HEK293T (cell line): ENCODE data around the gene OR4E1.

Source experiments
- CTCF ChIA-PET: fragments of 350-600 bp; formaldehyde crosslinking; extraction: SDS; loops from one replicate; lab custom pipeline; 2021; ENCODE audit warnings: antibody characterized with exemption, inconsistent platforms; lab: Yijun Ruan, JAX
- POLR2A ChIA-PET: fragments of 350-600 bp; formaldehyde crosslinking; extraction: SDS; loops from one replicate; lab custom pipeline; 2020; ENCODE audit warnings: antibody characterized with exemption, inconsistent platforms; lab: Yijun Ruan, JAX
- DNase-seq: peaks from one replicate; pipeline ENCODE4 v3.0.0; 2012; ENCODE audit warnings: mixed read lengths; ENCODE audit errors: extremely low spot score
- ARNT ChIP-seq: fragments of 450-650 bp; IDR thresholded peaks from 2 replicates; pipeline ENCODE4 v1.6.1; 2017; ENCODE audit warnings: mild to moderate bottlenecking
- BHLHE40 ChIP-seq: fragments of 450-650 bp; IDR thresholded peaks from 2 replicates; pipeline ENCODE4 v1.6.1; 2016; ENCODE audit warnings: mild to moderate bottlenecking, moderate library complexity, borderline replicate concordance
- CTBP1 ChIP-seq: fragments of 450-650 bp; IDR thresholded peaks from 2 replicates; pipeline ENCODE4 v1.6.1; 2016; ENCODE audit warnings: borderline replicate concordance
- ELF4 ChIP-seq: fragments of 450-650 bp; IDR thresholded peaks from 2 replicates; pipeline ENCODE4 v1.6.1; 2017; ENCODE audit warnings: antibody characterized with exemption
- FOXA1 ChIP-seq: fragments of 450-650 bp; IDR thresholded peaks from 2 replicates; pipeline ENCODE4 v1.6.1; 2016; ENCODE audit warnings: mild to moderate bottlenecking
- FOXK2 ChIP-seq: fragments of 450-650 bp; IDR thresholded peaks from 2 replicates; pipeline ENCODE4 v1.6.1; 2016; ENCODE audit warnings: mild to moderate bottlenecking
- FOXM1 ChIP-seq: fragments of 450-650 bp; IDR thresholded peaks from 2 replicates; pipeline ENCODE4 v1.6.1; 2017; ENCODE audit warnings: mild to moderate bottlenecking, borderline replicate concordance
- HDGF ChIP-seq: fragments of 450-650 bp; IDR thresholded peaks from 2 replicates; pipeline ENCODE4 v1.6.1; 2017; ENCODE audit warnings: antibody characterized with exemption, borderline replicate concordance
- L3MBTL2 ChIP-seq: fragments of 450-650 bp; conservative IDR thresholded peaks from 2 replicates; pipeline ENCODE4 v1.6.1; 2016; ENCODE audit warnings: mild to moderate bottlenecking
- LEF1 ChIP-seq: fragments of 450-650 bp; IDR thresholded peaks from 2 replicates; pipeline ENCODE4 v1.6.1; 2017; ENCODE audit warnings: mild to moderate bottlenecking, borderline replicate concordance
- NFRKB ChIP-seq: fragments of 450-650 bp; IDR thresholded peaks from 2 replicates; pipeline ENCODE4 v1.6.1; 2016; ENCODE audit warnings: mild to moderate bottlenecking, moderate library complexity
- PKNOX1 ChIP-seq: fragments of 450-650 bp; IDR thresholded peaks from 2 replicates; pipeline ENCODE4 v1.6.1; 2016
- SP1 ChIP-seq: fragments of 450-650 bp; IDR thresholded peaks from 2 replicates; pipeline ENCODE4 v1.6.1; 2017
- SUZ12 ChIP-seq: fragments of 450-650 bp; IDR thresholded peaks from 2 replicates; pipeline ENCODE4 v1.6.1; 2016; ENCODE audit warnings: mild to moderate bottlenecking
- TARDBP ChIP-seq: fragments of 450-650 bp; IDR thresholded peaks from 2 replicates; pipeline ENCODE4 v1.6.1; 2016
- ZNF384 ChIP-seq: fragments of 450-650 bp; IDR thresholded peaks from 2 replicates; pipeline ENCODE4 v1.6.1; 2016

Gene OR4E1

DNA sequence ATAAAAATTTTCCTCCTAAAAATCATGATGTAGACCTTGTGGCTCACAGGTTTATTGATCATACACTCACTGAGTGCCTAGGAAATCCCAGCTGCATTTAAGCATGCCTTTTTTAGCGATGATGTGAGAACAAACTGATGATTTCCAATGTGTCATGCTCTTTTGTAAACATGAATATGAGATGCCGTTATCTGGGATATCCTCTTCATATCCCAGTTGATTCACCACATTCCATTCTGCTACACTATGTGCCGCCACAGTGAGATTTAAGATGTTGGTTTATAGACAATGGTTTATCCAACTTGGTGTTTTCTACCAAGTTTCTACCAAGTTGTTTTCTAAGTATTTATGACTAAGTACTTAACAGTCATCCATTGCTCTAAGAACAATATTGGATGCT is 5.2 kb downstream of the OR4E1 start:
- ChIA-PET CTCF (no interaction called here), POLR2A (no interaction called here)
- TF ChIP-seq FOXA1 (no peak), TARDBP (no peak), ELF4 (no peak), L3MBTL2 (no peak)
- DNase-seq: no peak

DNA sequence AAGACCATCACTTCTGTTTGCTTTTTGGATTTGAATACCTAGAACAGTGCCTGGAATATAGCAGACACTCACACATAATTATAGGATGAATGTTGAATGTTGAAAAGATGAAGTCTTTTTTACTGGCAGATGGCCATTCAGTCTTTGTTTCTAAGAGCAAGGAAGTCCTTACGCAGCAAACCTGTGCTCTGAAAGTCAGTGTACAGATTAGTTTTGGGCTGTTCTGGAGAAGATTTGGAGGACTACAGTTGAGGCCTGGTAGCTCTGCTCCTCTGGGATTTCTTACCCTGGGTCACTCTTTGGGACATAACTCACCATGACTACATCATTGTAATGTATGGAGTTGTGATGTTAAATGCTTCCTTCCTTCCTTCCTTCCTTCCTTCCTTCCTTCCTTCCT is 16.6 kb downstream of the OR4E1 start:
- DNase-seq: no peak
- ChIA-PET POLR2A (no interaction called here), CTCF (interaction anchor here (0.7 kb wide), 1 partner anchor 168 kb away, joined by 3 read pairs; no protein-coding TSS in a partner anchor)
- no peak for TF ChIP-seq SP1
- no peak for TF ChIP-seq LEF1
- TF ChIP-seq ELF4: no peak
- no peak for TF ChIP-seq CTBP1
- TF ChIP-seq FOXK2: no peak
- no peak for TF ChIP-seq BHLHE40
- TF ChIP-seq SUZ12: no peak
- no peak for TF ChIP-seq ZNF384
- no peak for TF ChIP-seq L3MBTL2
- no peak for TF ChIP-seq PKNOX1
- TF ChIP-seq NFRKB: no peak

DNA sequence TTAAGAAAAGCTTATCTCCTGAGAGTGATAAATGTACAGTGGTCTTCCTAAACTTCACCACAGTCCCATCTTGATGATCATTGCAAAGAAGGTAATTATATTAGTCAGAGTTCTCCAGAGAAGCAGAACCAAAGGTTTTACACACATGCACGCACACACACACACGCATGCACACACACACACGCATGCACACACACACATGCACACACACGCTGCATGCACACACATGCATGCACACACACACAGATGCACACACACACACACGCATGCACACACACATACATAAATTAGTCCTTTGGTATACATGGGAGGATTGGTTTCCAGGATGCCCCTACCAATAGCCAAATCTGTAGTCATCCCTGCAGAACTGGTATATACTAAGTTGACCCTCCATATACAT is 19.4 kb downstream of the OR4E1 start:
- DNase-seq: no peak
- TF ChIP-seq FOXA1 (no peak), BHLHE40 (no peak), FOXK2 (no peak), PKNOX1 (no peak), ELF4 (no peak), TARDBP (no peak), ARNT (no peak), HDGF (no peak), NFRKB (no peak), FOXM1 (no peak), SP1 (no peak)
- ChIA-PET CTCF (no interaction called here), POLR2A (no interaction called here)

DNA sequence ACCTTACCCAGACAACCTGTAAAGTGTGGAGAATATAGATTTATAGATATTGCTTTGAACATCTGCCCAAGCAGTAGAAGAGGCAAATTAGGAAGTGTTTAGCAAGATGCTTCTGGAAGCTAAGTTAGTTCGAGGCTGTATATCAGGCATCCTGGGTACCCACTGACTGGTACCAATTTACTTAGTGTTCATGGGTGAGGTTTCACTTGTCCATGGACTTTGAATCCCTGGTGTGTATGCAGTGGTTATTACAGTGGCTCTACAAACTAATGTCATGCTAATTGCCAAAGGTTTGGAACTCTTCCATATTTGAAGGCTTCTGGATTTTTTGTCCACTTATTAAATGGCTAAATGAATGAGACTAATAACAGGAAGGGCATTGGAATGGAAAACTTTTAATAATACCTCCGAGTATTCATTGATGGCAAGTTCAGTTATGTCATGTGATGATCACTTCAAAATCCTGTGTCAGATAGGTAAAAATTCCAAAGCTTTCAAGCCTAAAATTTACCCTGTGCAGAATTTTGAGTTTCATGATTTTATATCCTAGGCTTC is 20.2 kb downstream of the OR4E1 start, which contains the start of gene OR4E2:
OR4E2 (plus strand) TSS at position 505 of the 555 bp plus-strand sequence. CDS start 11,248 bp downstream, outside the sequence.
- CTCF ChIA-PET: no interaction called here
- no peak for TF ChIP-seq ARNT
- TF ChIP-seq FOXK2: no peak
- TF ChIP-seq TARDBP: no peak
- TF ChIP-seq FOXM1: no peak
- no peak for TF ChIP-seq NFRKB
- TF ChIP-seq SP1: no peak
- no peak for TF ChIP-seq L3MBTL2
- DNase-seq: no peak
- POLR2A ChIA-PET: no interaction called here

GRCh38 chr14:21652209-21652808 is 21.3 kb downstream of the OR4E1 start:
- POLR2A ChIA-PET: no interaction called here
- TF ChIP-seq SUZ12 (no peak), SP1 (no peak), PKNOX1 (no peak), CTBP1 (no peak), HDGF (no peak), FOXM1 (no peak), ZNF384 (no peak), FOXA1 (no peak), NFRKB (no peak), ELF4 (no peak), FOXK2 (no peak), ARNT (no peak), LEF1 (no peak), BHLHE40 (no peak), L3MBTL2 (no peak)
- no peak for DNase-seq
- CTCF ChIA-PET: no interaction called here

- TF ChIP-seq FOXK2 (no peak), PKNOX1 (no peak), ARNT (no peak), SP1 (no peak), CTBP1 (no peak)
- CTCF ChIA-PET: interaction anchor here (0.7 kb wide), 1 partner anchor 8 kb away, joined by 3 read pairs; no protein-coding TSS in a partner anchor
These were observed 26.2 kb downstream of the OR4E1 start for GRCh38 chr14:21647380-21647779.

More at GRCh38 chr14:21647380-21647779, 26.2 kb downstream of the OR4E1 start:
- POLR2A ChIA-PET: no interaction called here
- DNase-seq: no peak
